ENCODE results near the gene INPP5K. TPM values are rescaled to one million over a fixed set of nuclear protein-coding genes. Genes with fewer than 3 reads are reported as not detected.

Gene INPP5K
- total RNA-seq, 1 experiment from 2014 or later: 27.4 TPM

DNA sequence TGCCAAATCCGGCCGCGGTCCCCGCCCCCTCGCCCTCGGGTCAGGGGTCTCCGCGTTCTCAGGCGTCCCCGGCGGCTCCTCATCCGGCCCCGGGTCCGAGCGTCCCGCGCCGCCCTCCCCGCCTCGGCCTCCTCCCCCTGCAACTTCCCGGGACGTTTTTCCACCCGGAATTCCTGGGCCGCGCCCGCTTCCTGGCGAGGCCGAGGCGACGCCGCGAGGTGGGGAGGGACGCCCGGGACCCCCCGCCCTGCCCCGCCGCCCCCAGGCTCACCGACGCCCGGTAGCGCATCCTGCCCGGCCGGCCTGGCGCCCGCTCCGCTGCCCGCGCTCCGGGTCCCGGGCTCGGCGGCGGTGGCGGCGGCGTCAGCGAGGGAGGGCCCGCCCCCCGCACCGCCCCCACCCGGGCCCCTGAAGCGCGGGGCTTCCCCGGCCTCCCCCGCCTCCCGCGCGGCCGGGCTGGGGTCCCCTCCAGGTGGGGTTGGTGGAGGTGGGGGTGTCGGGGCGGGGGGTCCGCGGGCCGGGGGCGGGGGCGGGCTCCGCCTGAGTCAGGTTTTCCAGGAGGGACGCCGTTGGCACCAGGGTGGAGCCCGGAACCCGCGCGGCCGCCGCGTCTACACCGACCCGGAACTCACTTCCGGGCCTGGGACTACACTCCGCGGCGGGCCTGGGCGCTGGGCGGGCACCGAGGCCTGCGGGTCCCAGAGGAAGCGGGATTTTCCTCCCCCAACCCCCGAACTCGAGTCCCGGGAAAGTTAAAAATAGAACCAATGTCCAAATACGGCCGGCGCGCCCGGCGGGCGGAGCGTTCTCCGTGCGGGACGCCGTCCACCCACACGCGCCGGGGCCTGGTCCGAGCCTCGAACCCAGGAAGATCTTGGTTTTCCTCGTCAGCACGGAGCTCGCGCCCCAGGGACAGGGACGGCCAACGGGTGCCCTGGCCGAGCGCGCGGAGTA, 30.7 kb downstream of the INPP5K start:
- peak; percentile 79 for DNase-seq (ENCODE audit: low read depth)

DNA sequence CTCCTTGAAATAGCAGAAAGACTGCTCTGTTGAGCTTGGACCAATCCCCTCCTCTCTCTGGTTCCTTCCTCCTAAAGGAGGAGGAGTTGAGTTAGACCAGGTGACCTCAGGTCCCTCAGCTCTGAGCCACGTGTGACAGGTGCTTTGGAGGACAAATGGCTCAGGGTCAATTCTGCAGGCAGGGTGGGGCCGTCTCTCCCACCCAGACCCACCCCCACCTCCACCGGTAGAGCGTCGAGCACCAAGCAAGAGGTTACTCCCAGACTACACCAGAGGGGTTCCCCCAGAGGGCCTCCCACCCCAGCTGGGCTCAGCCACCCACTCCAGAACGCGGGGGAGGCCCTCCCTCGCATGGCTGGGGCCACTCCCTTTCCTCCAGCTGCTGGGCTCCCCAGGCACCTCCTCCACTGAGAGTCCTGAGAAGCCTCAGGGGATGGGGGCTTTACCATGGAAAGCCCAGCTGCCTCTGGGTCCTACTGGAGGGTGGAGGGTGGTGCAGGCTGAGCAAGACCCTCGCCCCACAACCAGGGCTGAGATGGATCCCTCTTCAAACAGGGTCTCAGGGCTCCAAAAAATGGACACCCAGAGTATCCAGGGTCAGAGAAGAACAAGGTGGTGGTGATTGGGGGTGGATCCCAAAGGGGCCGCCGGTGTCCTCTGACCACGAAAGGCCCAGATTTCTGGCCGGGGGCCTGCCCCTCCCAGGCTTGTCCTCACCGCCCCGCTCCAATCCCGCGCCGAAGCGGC, 31.6 kb downstream of the INPP5K start:
- peak; percentile 65 for DNase-seq (ENCODE audit: low read depth)

DNA sequence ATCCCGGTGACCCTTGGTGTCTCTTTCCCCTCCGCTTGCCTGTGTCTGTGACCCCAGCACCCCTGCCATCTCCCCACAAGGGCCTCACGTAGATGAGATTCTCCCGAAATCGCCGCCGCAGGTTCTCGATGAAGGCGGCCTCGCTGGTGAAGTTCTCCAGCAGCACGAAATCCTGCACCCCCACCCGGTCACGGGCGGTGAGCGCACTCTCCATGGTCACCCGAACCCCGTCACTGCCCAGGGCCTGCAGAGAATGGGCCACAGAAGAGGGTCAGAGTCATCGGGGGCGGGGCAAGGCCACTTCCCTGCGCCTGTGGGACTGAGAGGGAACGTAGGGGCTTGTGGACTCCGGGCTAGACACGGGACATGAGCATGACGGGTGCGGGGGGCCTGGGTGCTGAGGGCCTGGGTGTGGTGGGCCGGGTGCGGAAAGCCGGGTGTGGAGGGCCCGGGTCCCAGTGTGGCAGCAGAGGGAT, 32.3 kb downstream of the INPP5K start:
- DNase-seq (ENCODE audit: low read depth): no peak

DNA sequence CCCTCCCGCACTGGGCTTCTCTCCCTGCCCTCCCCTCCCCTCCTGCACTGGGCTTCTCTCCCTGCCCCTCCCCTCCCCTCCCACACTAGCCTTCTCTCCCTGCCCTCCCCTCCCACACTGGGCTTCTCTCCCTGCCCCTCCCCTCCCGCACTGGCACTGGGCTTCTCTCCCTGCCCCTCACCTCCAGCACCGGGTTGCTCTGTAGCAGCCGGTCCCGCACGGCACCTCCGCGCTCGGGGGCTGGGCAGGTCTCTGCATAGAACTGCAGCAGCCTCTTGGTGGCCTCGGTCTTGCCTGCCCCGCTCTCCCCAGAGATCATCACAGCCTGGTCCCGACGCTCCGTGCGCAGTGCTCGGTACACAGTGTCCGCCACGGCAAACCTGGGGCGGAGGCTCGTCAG, 33.7 kb downstream of the INPP5K start:
- no peak for DNase-seq (ENCODE audit: low read depth)

DNA sequence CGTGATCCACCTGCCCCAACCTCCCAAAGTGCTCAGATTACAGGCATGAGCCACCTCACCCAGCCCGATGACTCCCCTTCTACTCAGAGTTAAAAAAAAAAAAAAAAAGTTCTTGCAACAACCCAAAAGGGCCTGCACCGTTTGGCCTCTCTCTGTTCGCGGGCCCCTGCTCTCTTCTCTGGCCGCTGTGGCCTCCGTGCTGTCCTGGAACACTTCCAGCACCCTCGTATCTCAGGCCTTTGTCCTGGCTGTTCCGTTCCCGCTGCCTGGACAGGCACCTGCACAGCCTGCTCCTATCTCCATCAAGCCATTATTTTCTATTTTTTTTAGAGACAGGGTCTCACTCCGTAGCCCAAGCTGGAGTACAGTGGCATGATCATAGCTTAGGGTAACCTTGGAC, 34.7 kb downstream of the INPP5K start:
- no peak for DNase-seq (ENCODE audit: low read depth)

DNA sequence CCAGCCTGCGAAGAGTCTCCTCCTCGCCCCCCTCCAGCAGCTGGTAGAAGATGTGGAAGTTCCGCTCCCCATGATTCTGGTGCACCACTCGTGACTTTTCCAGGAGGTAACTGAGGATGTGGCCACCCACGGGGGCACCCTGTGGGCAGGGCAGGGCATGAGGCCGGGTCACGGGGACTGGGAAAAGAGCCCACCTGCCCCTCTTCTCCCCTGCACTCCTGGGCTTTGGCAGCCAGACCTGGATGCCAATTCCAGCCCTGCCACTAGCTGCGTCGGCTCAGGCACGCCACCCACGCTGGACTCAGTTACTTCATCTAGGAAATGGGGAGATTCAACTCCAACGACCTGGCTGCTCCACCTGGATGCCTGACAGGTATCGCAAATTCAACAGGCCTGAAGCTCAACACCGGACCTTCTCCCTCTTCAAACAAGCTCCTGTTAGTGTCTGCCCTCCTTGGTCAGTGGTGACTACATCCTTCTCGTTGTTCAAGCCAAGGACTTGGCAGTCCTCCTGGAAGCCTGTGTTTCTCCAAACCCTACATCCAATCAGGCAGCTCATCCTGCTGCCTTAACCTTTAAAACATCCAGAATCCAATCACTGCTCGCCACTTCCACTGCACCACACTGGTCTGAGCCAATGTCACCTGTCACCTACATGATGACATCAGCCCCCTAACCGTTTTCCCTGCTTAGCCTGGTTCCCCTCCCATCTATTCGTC, 35.5 kb downstream of the INPP5K start:
- peak; percentile 31 for DNase-seq (ENCODE audit: low read depth)

DNA sequence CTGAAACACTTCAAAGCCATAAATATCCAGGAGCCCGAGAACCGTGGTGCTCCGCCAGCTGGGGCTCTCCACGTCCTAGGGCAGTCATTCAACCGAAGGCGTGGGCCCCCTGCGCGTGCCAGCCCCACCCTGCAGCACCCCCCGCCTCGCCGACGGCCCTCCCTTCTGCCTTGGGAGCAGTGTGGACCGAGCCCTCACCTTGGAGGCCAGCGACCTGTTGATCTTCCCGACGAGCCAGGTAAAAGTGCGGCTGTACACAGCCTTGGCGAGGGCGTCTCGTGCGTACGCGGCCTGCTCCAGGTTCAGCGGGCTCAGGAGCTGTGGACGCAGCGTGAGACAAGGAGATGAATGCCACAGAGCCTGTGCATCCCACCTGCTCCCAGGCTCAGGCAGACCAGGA, 38.0 kb downstream of the INPP5K start:
- DNase-seq (ENCODE audit: low read depth): no peak

DNA sequence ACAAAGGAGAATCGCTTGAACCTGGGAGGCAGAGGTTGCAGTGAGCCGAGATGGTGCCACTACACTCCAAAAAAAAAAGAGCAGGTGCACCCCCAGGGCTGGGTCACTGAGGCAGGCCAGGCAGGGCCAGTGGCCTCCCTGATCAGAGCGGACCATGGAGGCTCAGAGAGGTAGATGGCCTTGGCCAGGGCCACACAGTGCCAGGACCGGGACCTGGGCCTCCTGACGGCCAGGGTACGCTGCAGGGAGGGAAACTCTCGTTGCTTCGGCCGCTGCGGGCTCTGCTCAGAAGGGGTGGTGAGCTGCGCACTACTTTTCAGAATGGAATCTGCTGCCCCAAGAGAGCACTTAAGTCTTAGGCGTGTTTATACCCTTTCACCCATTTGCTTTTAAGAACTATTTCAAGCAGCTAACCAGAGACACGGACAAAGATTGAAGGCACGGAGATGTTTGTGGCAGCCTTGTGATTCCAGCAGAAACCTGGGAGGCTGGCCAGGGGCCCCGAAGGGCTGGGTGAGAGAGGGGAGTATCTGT, 41.0 kb downstream of the INPP5K start:
- no peak for DNase-seq (ENCODE audit: low read depth)

DNA sequence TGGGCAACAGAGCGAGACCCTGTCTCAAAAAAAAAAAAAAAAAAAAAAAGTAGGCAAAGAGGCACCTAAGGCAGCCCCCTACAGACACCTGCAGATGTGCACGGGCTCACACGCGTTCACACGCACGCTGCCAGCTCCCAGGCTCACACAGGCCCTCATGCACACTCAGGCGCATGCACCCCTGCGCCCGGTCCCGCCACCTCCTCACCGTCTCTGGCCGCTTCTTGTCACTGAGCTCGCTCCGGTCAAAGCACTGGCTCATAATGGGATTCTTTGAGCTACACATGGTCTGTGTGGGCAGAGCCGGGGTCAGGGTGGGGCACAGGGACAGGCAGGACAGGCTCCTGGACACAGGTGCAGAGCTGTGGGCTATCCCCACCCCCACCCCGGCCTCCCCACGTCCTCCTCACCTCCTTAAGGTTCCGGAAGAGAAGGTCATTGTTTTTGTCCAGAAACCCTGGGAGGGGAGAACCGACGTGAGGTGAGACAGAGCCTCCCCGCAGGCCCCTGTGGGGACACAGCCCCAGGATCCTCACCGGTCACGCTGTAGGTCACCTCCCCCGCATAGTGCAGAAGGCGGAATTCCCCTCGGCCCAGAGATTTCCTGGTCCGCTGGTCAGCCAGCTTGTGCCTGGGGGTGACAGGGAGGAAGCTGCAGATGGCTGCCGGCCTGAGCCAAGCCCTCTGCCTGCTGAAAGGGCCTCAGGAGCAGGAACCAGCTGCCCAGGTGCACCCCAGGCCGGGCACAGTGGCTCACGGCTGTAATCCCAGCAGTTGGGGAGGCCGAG, 41.8 kb downstream of the INPP5K start:
- DNase-seq (ENCODE audit: low read depth): no peak

DNA sequence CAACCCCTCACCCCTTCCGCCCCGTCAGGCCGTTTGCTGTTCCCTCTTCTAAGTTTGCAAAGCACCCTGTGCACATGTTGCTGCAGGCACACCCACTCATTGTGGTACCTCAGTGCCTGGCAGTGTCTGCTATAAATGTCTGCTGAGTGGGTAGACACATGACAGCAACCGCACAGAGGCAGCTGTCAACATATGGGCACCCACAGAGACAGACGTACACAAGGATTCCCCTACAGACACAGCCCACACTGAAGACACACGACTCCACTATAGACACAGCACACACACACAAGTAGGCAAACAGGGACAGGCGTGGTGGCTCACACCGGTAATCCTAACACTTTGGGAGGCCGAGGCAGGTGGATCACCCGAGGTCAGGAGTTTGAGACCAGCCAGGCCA, 42.6 kb downstream of the INPP5K start:
- no peak for DNase-seq (ENCODE audit: low read depth)

DNA sequence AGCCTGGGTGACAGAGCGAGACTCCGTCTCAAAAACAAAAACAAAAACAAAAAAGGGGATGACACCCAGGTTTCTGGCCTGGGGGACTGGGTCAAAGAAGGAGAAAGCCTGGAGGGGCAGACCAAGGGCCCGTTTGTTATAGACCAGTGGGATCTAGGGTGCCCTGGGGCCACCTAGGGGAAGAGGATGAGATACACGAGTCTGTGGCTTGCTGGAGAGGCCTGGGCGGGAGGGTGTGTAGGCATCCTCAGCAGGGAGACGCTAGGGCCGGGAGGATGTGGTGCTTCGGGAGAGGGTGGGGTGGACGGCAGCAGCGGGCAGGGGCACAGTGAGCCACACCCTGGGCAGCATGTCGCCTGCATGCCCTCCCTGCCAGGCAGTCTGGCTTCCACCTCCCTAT, 43.2 kb downstream of the INPP5K start:
- DNase-seq (ENCODE audit: low read depth): peak; percentile 35

DNA sequence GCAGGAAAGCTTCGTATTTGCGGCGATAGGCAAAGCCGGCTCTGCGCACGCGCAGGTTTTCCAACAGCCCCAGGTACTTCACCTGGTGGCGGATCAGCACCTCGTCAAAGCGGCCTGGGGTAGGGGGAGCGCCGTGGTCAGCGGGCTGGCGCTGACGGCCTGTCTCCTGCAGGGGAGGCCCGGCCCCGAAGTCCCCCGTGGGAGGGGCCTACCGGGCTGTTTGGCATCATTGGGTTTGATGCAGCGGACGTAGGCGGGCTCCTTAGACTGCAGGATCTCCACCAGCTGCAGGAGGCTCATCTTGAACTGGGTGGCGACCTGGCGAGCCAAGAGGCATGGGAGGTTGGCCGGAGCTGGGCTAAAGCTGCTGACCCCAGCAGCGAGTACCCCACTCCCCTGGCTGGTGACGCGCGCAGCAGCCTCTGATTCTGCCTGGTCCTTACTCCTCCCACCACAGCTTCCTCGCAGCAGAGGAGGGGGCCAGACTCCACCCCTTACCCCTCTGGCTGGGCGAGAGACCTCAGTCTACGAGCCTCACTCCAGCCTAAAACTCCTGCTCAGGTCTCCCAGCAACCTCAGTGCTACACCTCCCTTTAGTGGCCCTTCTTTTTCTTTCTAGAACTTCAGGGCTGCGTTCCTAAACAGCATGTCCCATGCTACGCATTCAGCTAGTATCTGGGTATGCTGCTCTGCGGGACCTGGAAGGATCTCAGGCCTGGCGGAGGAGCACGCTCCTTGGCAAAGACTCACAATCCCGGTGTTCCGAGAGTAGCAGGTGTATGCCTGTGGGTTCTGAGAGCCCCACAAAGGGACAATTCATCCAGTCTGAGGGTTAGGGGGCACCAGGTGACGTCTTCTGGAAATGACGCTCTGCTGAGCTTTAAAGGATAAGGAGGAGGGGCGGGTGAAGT, 44.2 kb downstream of the INPP5K start:
- DNase-seq (ENCODE audit: low read depth): no peak

DNA sequence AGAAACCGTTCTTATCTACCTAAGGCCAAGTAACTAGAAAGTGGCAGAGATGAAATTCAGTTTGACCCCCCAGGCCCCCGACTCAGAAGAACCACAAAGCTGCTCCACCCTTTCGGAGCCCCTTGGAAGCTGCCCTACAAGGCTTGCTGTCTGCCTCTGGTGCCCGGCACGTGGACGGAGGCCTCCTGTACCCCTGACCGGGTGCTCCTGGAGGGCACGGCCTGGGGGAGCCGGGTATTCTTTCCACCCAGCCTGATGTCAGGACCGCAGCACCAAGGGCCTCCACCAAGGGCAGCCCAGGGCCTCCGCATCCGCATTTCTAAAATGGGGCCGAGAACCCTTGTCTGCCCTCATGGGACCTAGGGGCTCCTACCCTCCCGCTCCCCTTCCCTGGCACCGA, 44.9 kb downstream of the INPP5K start:
- no peak for DNase-seq (ENCODE audit: low read depth)

DNA sequence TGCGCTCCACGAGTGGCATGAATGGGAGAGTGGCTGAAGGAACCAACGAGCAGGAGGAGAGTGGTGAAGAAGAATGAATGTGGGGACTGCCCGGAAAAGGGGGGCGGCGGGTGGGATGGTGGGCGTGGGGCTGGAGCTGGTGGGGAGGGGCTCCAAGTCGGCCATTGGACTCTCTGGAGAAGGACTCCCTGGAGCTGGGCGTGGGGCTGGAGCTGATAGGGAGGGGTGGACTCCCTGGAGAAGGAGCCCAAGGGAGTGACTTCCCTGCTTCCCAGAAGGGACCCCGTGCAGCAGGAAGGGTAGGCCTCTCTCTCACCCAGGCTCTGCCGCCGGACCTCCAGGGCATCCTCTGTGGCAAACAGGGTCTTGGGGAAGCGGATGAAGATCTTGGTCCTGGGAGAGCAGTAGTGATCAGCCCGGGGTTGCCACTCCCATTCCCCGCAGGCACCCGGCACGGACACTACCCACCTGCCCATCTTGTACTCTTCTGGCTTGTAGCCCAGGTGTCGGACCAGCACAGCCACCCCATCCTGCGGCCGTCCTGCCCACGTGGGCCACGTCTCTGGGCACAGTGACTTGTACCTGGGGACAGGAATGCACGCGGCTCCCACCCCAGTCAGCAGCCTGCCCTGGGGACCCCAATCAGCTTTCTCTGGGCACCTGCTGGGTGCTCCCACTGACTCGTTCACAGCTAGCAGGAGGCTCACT, 45.5 kb downstream of the INPP5K start:
- no peak for DNase-seq (ENCODE audit: low read depth)

DNA sequence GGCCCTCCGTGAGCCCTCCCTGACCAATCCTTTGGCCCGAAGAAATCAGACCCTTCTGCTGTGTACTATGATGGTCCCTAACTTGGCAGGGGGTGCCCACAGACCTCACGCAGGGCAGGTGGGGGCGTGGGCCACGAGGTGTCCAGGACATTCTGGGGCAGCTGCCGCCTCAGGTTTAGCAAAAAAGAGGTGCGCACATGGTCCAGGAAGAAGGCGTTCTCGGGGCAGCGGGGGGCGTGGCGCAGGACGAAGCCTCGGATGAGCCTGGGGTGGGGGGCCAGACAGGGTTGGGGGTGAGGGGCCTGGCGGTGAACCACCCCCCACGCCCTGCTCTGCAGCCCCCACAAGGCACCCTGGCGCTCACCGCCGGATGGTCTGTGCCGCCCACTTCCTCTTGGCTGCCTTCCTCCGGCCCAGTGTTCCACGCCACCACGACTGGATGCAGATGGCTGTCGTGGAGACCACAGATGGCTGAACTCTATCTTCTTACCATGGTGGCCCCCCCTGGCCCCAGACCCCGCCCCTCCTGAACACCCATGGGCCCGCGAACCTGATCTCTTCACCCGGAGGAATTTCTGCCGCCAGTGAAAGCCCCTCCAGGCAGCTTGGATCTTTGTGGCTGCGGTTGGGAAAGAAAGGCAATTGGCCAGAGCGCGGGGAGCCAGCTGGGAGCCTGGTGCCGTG, 46.2 kb downstream of the INPP5K start:
- DNase-seq (ENCODE audit: low read depth): peak; percentile 4

DNA sequence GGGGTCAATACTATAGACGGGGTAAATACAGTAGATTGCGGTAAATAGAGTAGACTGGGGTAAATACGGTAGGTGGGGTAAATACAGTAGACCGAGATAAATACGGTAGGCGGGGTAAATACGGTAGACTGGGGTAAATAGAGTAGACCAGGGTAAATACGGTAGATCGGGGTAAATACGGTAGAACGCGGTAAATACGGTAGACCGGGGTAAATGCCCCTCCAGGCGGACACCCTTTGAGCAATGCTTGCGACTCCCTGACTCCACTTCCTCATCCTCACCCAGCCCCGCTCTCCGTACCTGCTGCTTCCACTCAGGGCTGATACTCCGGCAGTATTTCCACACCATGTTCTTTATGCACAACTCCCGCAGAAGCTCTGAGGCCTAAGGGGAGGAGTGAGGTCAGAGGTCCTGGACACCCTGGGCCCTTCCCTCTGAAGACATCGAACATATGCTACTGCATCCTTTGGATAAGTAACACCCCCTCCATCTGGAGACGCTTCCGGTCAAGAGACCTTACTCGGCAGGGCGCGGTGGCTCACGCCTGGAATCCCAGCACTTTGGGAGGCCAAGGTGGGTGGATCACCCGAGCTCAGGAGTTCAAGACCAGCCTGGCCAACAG, 47.1 kb downstream of the INPP5K start:
- no peak for DNase-seq (ENCODE audit: low read depth)

DNA sequence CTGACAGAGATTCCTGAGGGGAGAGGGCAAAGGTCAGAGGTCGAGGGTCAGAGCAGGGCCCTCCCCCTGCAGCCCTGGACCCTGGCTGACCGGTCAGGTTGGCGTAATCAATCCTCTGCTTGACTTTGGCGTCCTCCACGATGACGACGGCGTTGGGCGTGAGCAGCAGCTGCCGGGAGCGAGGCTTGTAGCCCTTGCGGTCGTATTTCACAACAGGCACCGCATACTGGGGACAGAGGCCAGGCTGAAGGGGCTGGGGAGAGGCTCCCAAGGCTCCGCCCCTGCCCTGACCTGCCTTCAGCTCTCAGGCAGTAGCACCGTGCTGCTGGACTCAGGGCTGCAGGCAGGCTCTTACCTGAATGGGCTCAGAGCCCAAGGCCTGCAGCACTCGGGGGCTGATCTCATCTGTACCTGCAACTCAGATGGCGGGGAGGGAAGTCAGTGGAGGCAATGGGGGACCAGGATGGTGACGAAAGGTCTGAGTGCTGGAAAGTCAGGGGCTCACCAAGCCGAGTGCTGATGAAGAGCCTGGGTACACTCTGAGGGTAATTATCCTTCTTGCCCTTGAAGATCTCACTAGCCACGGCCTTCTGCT, 48.4 kb downstream of the INPP5K start:
- DNase-seq (ENCODE audit: low read depth): no peak

DNA sequence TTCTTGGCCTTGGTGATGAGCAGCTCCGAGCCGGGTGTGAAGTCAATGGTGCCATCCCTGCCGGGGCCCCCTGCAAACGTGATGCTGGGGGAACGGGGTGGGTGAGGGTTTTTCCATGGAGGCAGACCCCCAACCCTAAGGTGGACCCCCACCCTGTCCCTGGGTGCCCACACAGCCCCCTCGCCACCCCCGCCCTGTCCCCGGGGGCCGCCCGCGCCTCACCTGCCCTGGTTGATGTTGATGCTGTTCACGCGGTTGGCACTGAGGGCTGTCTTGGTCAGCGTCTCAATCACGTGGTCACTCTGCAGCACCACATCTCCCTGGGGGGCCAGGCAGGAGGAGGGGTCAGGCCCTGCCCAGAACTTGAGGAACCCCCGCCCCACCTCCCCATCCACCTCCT, 49.2 kb downstream of the INPP5K start:
- no peak for DNase-seq (ENCODE audit: low read depth)
